ENCODE data around the gene METTL24.

The METTL24 gene

DNA sequence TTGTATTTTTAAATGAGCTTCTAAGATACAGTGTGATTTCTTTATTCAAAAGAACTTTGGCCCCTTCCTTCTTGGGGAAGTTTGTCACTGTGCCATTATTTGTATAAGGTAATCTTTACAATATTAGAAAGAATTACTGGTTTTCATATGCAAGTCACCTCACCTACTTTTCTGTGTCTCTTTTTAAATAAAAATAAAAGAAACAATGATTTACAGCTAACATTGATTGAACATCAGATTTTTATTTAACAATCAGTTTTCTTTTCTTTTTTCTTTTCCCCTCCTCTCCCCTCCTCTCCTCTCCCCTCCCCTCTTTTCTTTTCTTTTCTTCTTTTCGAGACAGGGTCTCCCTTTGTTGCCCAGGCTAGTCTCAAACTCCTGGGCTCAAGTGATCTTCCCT lies 131.9 kb downstream of the METTL24 start:
- DNase-seq (ENCODE audit: low read depth): no peak
- TF ChIP-seq, protein P1, sequence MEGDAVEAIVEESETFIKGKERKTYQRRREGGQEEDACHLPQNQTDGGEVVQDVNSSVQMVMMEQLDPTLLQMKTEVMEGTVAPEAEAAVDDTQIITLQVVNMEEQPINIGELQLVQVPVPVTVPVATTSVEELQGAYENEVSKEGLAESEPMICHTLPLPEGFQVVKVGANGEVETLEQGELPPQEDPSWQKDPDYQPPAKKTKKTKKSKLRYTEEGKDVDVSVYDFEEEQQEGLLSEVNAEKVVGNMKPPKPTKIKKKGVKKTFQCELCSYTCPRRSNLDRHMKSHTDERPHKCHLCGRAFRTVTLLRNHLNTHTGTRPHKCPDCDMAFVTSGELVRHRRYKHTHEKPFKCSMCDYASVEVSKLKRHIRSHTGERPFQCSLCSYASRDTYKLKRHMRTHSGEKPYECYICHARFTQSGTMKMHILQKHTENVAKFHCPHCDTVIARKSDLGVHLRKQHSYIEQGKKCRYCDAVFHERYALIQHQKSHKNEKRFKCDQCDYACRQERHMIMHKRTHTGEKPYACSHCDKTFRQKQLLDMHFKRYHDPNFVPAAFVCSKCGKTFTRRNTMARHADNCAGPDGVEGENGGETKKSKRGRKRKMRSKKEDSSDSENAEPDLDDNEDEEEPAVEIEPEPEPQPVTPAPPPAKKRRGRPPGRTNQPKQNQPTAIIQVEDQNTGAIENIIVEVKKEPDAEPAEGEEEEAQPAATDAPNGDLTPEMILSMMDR (conservative IDR thresholded peaks at IDR 0.05; ENCODE audit: control insufficient read depth, insufficient read depth, low read depth, low read length): no peak
- H3K4me3 ChIP-seq (ENCODE audit: control insufficient read depth, low read depth, low read length): no peak overlapping the region

DNA sequence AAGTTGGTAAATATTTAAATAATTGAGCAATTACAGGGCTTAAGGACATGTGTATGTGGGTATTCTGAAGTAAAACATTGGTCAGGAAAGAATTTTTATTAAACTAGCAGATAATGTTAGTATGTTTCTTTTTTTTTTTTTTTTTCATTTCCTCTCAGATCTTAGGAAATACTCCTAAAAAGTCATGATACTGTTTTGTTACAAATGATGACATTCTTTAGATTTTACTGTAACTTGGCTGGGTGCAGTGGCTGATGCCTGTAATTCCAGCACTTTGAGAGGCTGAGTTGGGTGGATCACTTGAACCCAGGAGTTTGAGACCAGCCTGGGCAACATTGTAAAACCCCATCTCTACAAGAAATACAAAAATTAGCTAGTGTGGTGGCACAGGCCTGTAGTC lies 136.4 kb downstream of the METTL24 start:
- H3K4me3 ChIP-seq (ENCODE audit: control insufficient read depth, low read depth, low read length): no peak overlapping the region
- DNase-seq (ENCODE audit: low read depth): no peak

DNA sequence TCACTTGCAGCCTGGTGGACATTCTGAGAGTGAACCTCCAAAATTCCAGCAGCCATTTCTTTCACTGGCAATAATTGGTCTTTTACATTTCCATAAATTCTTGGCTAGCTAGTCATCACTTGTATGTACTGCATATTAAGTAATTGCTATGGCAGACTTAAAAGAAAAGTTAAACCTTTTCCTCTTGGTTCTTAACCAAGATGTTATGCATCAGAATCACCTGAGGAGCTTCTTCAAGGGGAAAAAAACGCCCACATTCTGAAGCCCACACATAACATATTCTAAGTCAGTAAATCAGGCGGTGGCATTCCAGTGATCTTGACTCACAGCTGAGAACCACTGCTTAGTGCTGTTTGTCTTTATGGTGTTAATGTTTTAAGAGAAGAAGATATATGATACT lies 140.9 kb downstream of the METTL24 start:
- peak; percentile 17 for DNase-seq (ENCODE audit: low read depth)
- TF ChIP-seq, protein P1 (conservative IDR thresholded peaks at IDR 0.05; ENCODE audit: control insufficient read depth, insufficient read depth, low read depth, low read length): no peak
- no peak overlapping the region for H3K4me3 ChIP-seq (ENCODE audit: control insufficient read depth, low read depth, low read length)

More for the DNA sequence above, 136.4 kb downstream of the METTL24 start:
- TF ChIP-seq, protein P1 (conservative IDR thresholded peaks at IDR 0.05; ENCODE audit: control insufficient read depth, insufficient read depth, low read depth, low read length): no peak

DNA sequence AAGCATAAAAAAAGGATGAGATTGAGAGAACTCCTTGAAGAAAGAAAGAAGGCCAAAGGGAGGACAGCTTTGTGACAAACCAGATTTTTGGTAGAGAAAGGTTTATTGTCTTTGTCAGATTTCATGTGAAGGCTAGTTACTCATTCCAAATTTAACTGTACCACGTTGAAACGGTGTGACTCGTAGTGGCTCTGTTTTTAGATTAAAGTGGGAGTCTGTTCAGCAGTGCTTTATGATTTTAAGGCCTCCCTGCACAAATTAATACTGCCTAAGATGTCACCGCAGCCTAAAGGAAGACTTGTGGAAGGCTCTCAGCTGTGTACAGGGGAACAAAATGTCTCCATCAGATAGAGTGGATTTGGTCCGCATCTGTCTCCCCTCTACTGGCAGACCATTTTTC lies 142.0 kb downstream of the METTL24 start:
- no peak for DNase-seq (ENCODE audit: low read depth)
- no peak overlapping the region for H3K4me3 ChIP-seq (ENCODE audit: control insufficient read depth, low read depth, low read length)
- TF ChIP-seq, protein P1 (conservative IDR thresholded peaks at IDR 0.05; ENCODE audit: control insufficient read depth, insufficient read depth, low read depth, low read length): no peak

DNA sequence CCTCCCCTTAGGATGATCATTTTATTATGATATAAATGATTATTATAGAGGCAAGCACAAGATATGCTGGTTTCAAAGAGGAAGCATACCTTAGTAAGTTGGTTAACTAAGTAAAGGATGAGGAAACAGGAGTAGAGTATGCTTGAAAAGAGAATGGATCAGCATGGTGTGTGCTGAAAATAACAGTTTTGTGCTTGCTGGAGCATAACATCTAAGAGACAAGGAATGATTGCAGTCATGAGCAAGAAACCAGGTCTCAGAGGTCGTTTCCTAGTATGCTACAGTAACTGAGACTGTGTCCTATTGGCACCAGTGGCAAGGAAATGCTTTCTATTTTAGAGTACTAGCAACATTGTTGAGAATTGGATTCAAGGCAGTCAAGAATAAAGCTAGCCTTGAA lies 143.8 kb downstream of the METTL24 start:
- H3K4me3 ChIP-seq (ENCODE audit: control insufficient read depth, low read depth, low read length): no peak overlapping the region
- no peak for DNase-seq (ENCODE audit: low read depth)
- TF ChIP-seq, protein P1 (conservative IDR thresholded peaks at IDR 0.05; ENCODE audit: control insufficient read depth, insufficient read depth, low read depth, low read length): no peak

DNA sequence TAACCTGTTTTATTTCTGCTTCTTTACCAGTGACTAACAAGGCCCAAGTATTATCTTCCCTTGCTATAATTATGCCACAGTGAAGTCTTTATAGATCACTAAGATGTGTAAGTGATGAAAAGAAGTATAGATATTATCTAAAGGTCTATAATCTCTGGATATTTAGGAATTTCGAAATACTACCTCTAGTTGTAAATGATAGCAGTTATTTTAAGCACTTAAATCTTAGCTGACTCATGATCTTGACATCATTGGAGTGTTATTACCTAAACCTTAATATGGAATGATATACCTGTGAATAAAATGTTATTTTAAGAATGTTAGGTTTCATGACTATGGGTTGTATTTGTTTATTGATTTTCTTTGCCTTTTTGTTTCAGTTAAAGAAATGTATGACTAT lies 146.4 kb downstream of the METTL24 start:
- H3K4me3 ChIP-seq (ENCODE audit: control insufficient read depth, low read depth, low read length): no peak overlapping the region
- DNase-seq (ENCODE audit: low read depth): no peak
- TF ChIP-seq, protein P1 (conservative IDR thresholded peaks at IDR 0.05; ENCODE audit: control insufficient read depth, insufficient read depth, low read depth, low read length): no peak

DNA sequence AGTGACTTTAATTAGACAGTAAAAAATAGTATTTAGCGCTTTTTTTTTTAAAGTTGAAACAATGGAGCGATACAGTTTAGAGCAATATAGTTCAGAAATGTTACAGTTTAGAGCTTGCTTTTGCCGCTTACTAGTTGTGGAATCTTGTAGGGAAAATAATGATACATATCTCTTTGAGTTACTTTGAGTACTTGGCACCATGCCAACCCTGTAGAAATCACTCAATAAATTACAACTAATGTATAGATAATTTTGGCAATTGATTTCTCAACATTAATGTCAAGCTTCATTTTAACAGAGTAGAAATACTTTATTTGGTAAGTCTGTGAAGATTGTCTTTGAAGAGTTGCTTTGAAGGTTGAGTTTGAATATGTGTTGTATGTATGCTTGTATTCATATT lies 150.5 kb downstream of the METTL24 start:
- no peak overlapping the region for H3K4me3 ChIP-seq (ENCODE audit: control insufficient read depth, low read depth, low read length)
- TF ChIP-seq, protein P1 (conservative IDR thresholded peaks at IDR 0.05; ENCODE audit: control insufficient read depth, insufficient read depth, low read depth, low read length): no peak
- DNase-seq (ENCODE audit: low read depth): no peak
